GM18520 (cell line): ENCODE results near the gene TRMT10A.
"Not testable (repeated sequence)": the region's sequence is repeated elsewhere in the genome, so short reads cannot be mapped to it uniquely, and the experiment has no call there.

ENCODE experiments used
- ATAC-seq: cut with Tn5 transposase; IDR thresholded peaks from one replicate; pipeline ENCODE4 v1.9.1; 2021; ENCODE audit not compliant: unreplicated experiment

The TRMT10A gene

GRCh38 chr4:99564921-99565320, 1.1 kb upstream of the TRMT10A start:
- ATAC-seq: no peak

DNA sequence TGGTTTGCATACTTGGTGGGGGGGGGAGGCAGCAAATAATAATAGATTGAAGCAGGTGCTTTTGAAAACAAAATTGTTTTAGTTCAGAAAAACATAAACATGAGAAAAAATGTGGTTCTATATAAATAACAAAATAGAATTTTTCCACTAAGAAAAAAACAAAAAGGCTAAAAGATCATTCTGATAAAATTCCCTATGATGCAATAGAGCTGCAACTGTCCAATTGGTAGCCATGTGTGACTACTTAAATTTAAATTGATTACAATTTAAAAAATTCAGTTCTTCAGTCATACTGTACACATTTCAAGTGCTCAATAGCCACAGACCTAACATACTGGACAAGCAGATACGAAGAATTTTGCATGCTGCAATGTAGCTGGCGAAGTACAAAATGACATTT, 11.0 kb downstream of the TRMT10A start:
- no peak for ATAC-seq

DNA sequence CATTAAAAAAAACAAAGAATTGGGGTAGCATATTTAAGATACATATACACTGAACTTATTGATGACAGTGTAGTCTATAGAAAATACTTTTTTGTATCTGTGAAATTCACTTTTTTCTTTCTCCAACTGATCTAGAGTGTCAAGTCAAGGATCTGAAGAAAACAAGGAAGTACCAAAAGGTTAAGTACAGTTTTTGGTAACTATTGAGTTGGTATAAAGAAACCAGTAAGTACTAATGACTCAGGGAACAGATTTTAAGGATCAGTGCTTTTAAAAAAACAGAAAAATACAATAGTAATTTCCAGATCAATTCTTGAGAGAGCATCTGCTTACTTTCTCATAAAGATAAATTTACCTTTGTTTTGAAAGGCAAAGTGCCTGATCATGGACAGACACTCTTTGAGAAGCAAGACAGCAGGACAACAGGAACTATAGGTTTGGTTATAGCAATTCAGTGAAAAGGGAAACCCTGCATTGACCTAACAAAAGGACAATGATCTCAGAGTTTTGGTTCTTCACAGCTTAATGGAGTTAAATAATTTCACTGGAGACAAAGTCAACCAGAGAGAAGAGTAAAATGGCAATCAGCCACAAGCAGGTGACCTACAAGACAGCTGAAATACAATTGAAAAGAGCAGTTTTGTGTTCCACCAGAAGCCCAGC, 23.4 kb downstream of the TRMT10A start:
- no peak for ATAC-seq

GRCh38 chr4:99537674-99538073, 26.2 kb downstream of the TRMT10A start:
- ATAC-seq: no peak

DNA sequence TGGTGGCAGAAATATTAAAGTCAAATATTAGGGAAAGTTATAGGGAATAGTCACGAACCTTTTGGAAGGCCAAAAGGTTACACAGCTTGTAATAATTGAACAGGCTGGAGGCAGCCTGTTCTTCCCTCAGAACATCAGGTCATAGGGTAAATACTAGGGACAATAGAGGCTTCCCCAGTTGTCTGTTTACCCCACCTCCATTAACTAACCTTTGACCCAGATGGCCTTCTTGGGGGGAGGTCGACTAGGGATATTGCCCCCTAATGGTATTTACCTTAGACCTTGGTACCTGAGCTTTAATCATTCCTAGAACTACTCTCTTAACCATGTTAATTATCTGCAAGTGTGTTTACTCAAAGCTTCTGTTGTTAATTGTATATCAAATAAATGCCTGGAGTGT, 27.0 kb downstream of the TRMT10A start:
- no peak for ATAC-seq

DNA sequence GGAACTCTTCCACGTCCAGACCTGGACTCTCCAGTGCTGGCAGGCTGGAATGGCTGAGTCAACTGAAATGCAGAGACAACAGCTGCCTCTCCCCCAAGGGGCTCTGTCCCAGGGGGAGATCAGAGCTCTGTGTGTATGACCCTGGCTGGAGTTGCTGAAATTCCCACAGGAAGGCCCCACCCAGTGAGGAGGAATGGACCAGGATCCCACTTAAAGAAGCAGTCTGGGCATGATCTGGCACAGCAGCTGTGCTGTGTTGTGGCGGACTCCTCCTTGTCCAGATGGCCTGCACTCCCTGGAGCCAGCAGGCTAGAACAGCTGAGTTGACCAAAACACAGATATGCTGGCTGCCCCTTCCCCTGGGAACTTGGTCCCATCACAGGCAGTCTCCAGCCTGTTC, 27.6 kb downstream of the TRMT10A start:
- ATAC-seq: no peak

DNA sequence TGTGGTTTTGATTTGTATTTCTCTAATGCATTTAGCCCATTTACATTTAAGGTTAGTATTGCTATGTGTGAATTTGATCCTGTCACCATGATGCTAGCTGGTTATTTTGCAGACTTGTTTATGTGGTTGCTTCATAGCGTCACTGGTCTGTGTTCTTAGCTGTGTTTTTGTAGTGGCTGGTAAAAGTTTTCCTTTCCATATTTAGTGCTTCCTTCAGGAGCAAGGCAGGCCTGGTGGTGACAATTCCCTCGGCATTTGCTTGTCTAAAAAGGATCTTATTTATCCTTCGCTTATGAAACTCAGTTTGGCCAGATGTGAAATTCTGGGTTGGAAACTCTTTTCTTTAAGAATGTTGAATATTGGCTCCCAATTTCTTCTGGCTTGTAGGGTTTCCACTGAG, 29.1 kb downstream of the TRMT10A start:
- ATAC-seq: not testable (repeated sequence)

DNA sequence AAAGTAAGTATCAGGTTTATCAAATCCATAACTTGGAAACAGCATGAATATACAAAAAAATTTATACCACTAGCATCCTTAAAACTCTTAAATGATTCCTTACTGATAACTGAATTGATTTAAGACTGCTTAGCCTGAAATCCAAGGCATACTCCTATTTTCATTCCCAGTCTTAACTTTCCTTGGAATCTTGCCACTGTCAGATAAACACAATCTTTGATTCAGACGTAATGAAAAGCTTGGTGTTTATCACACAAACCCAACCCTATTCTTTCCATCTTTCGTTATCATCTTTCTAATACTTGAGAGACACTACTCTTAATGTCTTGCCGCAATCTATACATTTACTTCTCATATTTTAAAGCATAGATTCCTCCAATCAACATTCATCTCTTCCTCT, 33.9 kb downstream of the TRMT10A start:
- no peak for ATAC-seq

DNA sequence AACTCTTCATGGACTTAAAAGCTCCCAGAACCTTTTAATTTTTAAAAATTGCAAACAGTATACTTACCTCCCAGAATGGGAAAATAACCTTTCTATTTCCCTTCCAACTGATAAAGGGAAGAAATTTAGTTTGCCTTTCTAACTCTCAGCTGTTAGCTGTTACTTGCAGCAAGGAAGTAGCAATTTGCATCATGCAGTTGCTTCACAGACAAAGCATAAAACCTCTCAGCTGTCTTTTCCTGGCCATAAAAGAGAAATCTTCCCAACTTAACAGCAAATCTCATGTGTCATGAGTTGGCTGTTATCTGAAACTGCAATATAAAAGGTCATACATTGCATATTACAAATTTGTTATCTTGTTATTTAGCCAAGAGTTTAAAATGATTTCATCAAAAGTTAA, 34.6 kb downstream of the TRMT10A start:
- no peak for ATAC-seq

DNA sequence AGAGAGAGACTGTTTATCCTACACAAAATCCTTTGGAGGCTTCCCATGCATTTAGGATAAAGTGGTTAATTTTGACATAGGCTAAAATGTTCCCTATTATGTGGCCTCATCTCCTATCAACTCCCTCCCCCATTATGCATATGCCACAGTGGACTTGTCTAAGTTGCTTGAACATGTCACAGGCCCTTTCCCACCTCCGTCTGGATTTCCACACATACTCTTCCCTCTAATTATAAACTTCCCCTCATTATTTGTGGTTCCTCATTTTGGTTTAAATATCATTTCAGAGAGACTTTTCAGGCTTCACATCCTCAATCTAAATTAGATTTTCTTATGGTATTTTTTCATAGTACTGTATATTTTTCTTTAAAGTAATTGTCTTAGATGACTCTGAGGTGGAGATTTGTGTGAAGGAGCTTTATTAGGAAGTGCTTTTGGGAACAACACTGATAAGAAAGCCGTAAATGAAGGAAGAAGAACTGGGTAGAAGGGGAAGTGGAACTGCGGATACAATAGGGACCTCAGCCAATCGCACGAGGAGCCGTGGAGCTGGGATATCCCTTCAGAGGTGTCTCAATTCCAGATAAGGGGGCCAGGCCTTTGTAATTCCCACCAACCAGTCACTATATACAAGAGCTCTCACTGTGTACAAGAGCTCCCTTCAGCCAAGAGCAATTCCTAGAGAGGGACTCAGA, 45.1 kb downstream of the TRMT10A start:
- no peak for ATAC-seq

DNA sequence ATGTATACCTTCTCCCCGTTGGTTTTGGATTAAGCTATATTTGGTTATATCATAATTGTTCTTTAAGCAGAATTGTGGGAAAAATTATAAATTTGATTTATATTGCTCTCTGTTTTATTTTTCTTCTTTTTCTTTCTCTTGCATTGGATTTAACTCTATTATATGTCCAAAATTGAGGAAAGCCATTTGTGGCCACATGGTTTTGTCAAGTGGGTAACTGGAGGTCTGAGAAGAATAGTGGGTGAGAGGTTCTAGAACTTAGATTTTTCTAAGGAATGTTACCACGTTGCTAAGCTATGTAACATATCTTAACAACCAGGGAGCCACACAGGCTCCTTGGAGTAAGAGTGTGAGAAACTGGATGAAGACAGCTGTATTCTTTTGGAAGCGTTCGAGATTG, 53.1 kb downstream of the TRMT10A start, which contains the start of gene C4orf17:
C4orf17 (plus strand) TSS at position 301 of the 400 bp plus-strand sequence. CDS start 2,061 bp downstream, outside the sequence.
- no peak for ATAC-seq

GRCh38 chr4:99507762-99508161, 56.1 kb downstream of the TRMT10A start:
- no peak for ATAC-seq

DNA sequence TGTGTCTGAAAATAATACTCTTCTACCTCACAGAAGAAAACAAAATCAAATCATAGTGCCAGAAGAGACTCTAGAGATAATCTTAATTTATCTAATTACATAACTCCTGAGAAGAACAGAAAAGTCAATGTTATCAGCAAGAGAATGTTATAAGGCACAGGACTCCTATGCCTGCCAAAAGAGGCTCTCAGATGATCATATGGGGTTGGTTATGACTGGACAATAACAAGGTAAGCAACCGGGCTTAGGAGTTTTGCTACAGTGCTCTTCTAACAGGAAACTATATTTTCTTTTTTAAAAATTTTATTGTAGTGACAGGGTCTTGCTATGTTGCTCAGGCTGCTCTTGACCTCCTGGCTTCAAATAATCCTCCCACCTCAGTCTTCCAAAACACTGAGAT, 56.5 kb downstream of the TRMT10A start:
- no peak for ATAC-seq

DNA sequence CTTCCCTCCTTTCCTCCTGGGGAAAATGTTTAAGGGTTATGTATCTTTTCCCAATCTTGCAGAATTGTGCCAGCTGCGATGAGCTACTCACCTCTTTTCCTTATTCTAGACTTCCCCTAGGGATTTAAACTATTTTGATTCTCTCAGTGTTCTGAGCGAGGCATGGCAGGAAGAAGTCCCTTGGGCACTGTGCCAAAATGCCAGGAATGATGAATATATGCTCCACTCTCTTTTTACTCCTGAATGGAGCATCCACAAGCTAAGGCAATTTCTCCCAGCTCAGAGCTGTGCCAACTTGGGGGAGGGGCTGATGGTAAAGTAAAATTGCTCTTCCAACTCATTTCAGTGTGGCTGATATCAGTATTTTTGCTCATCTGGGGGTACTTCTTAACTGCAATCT, 57.1 kb downstream of the TRMT10A start:
- no peak for ATAC-seq

- no peak for ATAC-seq
Measured at GRCh38 chr4:99504804-99505502, 58.9 kb downstream of the TRMT10A start.
